GM18520 (cell line): ENCODE data around the gene TMEM117.

Experiments
- ATAC-seq: cut with Tn5 transposase; IDR thresholded peaks from one replicate; pipeline ENCODE4 v1.9.1; 2021; ENCODE audit not compliant: unreplicated experiment

The TMEM117 gene

GRCh38 chr12:44088647-44089046 lies 252.8 kb downstream of the TMEM117 start:
- no peak for ATAC-seq

GRCh38 chr12:44091948-44092606 lies 256.2 kb downstream of the TMEM117 start:
- no peak for ATAC-seq

GRCh38 chr12:44098786-44099185 lies 262.9 kb downstream of the TMEM117 start:
- ATAC-seq, result no peak

DNA sequence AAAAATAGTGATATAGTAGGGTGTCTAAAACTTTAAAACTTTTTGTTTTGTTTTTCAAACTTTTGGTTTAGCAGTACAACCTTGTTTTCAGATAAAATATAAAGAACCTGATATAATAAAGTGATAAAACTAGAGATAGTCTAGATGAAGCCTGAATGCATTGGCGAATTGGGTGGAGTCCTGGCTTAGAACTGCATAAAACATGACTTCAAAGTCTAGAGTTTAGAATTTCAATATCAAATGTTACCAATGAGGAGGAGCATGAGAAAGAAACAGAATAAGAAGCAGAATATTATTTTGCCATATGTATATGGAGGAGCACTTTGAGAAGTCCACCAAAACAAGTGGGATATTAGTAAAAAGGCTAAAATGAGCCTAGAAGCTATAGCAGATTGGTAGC lies 263.6 kb downstream of the TMEM117 start:
- no peak for ATAC-seq

- ATAC-seq, result no peak
These were observed 264.4 kb downstream of the TMEM117 start for GRCh38 chr12:44100264-44100663.

DNA sequence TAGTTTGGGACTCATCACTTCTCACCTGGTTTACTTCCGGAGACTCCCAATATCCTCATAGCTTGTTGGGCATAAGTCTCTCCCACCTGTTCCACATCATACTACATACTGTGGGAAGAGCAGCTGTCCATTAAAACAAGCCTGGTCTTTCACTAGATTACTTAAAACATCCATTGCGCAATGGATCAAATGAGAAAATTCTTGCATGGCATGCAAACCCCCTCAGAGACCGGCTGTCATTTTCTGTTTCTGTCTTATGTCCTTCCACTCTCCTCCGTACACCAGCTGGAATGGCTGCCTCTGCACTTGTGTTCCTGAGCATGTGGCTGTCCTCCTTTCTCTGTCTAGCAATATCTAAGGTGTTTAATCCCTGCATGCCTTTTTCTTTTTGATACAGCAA lies 265.6 kb downstream of the TMEM117 start:
- ATAC-seq, result no peak

GRCh38 chr12:44114906-44115305 lies 279.0 kb downstream of the TMEM117 start:
- no peak for ATAC-seq

GRCh38 chr12:44117337-44117736 lies 281.5 kb downstream of the TMEM117 start:
- ATAC-seq, result no peak

GRCh38 chr12:44118946-44119345 lies 283.1 kb downstream of the TMEM117 start:
- no peak for ATAC-seq

DNA sequence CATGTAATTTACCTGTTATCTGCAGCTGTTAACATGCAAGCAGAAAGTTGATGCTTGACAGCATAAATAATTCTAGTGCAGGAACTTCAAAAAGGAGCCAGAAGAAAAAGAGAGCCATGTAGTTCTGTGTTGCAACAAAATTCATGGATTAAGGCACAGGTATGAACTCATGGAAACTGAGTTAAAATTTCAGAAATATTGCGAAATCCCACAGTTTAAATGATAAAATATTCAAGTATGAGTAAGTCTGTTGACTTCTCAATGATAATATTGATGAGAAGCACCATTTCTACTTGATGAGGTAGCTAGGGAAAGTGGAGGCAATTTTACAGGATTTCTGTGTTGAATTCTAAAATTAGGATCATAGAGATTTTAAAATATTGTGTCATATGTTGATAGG lies 290.9 kb downstream of the TMEM117 start:
- ATAC-seq, result no peak

- ATAC-seq, result no peak
These were observed 292.3 kb downstream of the TMEM117 start for GRCh38 chr12:44127966-44128710.

DNA sequence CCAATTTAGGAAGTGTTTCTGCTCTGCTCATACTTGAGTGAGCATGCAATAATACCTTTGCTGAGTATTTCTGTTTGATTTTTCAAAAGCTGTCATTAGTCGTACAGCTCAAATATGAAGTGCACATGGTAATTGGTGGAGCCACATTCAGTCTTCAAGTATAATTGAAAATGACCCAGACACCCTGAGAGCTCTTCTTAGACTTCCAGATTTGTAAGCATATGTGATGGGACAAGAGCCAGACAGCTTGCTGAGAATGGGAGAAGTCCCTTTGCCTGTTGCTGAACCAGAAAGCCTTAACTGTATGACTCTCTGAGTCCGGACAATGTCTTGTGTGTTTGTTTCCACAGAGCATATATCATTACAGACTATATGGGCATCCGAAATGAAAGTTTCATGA lies 307.3 kb downstream of the TMEM117 start:
- no peak for ATAC-seq

GRCh38 chr12:44148936-44149335 lies 313.1 kb downstream of the TMEM117 start:
- no peak for ATAC-seq

GRCh38 chr12:44154128-44154527 lies 318.2 kb downstream of the TMEM117 start:
- ATAC-seq, result no peak

DNA sequence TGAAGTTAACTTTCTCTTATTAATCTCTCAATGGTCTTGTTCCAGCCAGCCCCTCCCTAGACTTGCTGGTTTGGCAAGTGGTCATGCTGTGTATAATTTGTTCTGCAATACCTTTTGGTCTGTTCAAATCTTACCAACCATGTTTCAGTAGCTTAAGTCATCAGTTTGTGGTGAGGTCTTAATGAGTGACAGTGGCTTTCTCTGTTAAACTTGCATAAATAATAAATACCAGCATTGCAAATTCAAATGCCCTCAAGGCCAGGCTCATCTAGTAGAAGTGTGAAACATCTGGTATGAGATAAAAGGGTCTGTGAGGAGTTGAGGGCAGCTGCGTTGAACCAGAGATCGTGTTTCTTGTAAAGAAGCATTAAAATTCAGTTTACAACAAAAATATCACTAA lies 319.5 kb downstream of the TMEM117 start:
- no peak for ATAC-seq

DNA sequence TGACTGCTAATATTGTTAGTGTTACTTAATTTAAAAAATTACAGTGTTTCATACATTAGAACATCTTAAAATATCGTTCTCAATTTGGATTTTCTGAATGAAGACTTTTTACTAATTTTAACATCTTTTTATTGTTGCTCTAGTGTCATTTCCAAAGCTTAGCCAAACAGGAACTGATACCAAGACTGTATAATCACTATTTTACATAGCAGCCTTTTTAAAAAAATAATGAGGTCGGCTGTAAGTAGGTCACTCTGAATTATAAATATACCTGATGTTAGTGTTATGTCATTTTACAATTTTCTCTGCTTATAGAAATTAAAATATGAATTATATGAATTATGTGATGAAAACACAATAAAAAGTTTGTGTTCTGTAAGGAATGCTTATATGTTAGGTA lies 321.5 kb downstream of the TMEM117 start:
- peak; percentile 75 for ATAC-seq

GRCh38 chr12:44158746-44159145 lies 322.9 kb downstream of the TMEM117 start:
- no peak for ATAC-seq

DNA sequence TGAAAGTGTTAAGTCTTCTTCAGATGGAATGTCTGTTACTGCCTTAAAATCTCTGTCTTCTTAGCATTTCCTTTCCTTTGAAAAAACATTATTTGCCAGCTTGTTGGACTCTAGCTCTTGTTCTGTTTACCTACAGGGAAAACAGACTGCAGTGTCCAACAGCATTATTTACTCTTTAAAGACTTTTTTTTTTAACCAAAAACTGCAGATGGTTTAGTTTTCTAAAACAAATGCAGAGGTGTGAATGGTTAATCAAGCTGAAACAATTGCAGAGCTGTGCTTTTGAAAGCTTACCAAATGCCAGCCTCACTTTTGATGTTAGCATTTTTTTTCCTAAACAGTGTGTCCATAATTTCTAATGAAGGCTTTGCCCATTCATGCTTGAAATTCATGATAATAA lies 323.3 kb downstream of the TMEM117 start:
- ATAC-seq, result no peak

DNA sequence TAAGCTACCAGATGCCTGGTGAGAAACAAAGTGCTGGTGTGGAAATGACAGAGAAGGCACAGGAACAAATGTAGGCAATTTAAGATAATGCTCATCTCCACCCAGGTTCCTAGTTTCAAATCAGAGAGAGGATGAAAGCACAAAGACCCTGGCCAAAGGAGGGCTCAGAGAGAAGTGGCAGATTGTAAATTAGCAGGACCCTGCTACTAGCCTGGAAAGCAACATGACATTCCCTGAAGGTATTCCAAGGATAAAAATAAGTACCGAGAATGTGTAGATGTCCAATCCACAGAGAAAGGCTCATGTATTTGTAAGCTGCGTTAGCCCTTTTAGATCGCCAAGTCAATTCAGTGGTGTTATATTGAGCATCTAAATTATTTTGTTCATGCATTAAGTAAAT lies 324.0 kb downstream of the TMEM117 start:
- ATAC-seq, result no peak

DNA sequence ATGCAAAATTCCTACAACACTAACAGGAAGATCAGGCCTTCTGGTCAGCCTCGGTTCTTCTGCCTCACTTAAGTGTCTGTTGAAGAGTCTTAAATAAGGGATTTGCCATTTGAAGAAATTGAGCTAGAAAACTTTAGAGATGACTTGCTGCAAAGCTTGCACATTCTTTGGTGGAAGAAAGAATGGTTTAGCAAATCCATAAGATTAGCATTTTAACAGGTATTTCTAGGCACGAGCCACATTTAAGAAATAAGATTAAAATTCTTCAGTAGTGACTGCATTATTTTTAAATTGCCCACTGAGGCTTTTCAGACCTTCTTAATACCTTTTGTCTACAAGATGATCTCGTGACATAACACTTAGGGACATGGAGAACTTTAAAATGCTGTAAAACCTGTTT lies 327.1 kb downstream of the TMEM117 start:
- ATAC-seq, result no peak

DNA sequence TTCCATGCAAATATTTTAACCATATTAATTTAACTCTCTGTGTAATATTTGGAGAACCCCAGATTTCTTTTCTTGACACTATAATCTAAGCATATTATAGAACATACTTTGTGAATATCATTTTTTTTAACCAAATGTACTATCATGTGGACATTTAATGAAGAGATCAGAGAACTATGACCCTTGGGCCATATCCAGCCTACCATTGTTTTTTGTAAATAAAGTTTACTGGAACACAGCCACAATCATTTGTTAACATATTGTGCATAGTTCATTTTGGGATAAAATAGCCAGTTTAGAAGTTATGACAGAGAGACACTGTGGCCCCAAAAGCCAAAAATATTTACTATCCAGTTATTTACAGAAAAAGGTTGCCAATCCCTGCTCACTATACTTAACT lies 338.2 kb downstream of the TMEM117 start:
- no peak for ATAC-seq

- ATAC-seq, result peak; percentile 51
These were observed 348.8 kb downstream of the TMEM117 start for GRCh38 chr12:44184499-44185206.
